Amniotic epithelial cell (primary cell): ENCODE data around the gene NHLRC3.
"Not testable (repeated sequence)": the region's sequence is repeated elsewhere in the genome, so short reads cannot be mapped to it uniquely, and the experiment has no call there.

ENCODE experiments used
- DNase-seq: peaks from one replicate; pipeline ENCODE4 v3.0.0-alpha.2; 2010; ENCODE audit warnings: low read depth

Gene NHLRC3, protein sequence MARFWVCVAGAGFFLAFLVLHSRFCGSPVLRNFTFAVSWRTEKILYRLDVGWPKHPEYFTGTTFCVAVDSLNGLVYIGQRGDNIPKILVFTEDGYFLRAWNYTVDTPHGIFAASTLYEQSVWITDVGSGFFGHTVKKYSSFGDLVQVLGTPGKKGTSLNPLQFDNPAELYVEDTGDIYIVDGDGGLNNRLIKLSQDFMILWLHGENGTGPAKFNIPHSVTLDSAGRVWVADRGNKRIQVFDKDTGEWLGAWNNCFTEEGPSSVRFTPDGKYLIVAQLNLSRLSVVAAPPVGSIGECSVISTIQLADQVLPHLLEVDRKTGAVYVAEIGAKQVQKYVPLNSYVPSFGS

DNA sequence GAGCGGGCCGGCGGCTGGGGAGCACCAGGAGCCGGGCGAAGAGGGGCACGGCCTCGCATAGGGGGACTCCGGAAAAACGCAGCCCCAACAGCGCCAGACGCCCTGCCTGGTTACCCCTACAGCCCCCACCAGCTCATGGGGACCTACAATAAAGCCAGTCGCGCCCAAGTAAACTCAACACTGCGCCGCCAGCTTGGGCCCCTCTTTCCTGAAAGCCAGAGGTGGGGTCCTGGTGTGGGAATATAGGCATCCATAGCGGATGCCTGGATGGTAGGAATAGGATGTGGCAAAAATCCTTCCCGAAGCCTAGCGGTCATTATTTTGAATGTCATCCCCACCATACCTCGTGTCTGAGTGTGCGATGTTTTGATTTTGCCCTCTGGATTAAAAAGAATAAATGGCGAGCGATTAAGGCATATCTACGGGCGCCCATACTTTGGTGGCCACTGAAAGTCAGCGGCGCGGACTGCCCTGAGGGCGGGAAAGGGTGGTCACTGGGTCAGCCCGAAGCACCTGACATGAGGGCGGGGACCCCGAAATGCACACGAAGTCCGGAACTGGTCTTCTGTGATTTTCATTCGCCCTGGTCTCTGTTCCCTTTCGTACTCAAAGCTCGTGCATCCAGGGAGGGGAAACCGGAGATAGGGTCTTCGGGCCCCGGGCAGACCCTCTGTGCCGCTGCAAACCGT lies at the start of gene NHLRC3, which contains the start of gene PROSER1:
Gene NHLRC3, plus strand, starts transcription at position 577 of the 689 bp plus-strand sequence. CDS start 184 bp downstream, outside the sequence.
Gene PROSER1, minus strand, starts transcription at position 210 of the 689 bp plus-strand sequence. CDS start 847 bp downstream, outside the sequence.
- DNase-seq, result peak; percentile 96

DNA sequence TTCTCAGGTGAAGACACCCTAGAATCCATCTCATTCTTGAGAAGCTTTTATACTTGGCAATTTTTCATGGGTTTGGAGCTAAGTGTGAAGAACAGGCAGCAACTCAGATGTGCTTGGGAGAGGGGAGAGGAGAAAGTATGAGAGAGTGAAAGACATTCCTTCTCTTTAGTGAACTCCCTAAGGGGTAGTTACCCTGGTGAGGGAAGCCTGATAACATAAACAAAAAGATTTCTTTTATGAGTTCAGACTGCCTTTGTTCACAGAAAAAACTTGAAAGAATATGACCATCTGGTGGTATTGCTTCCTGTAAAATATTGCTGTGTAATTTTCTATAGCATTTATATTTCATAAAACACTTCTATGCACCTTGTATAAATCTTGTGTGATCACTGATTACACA lies 47.6 kb upstream of the NHLRC3 start, which contains the start of gene STOML3:
Gene STOML3, minus strand, starts transcription at position 139 of the 400 bp plus-strand sequence. Its CDS starts 110 bp downstream, at position 29.
- no peak for DNase-seq

DNA sequence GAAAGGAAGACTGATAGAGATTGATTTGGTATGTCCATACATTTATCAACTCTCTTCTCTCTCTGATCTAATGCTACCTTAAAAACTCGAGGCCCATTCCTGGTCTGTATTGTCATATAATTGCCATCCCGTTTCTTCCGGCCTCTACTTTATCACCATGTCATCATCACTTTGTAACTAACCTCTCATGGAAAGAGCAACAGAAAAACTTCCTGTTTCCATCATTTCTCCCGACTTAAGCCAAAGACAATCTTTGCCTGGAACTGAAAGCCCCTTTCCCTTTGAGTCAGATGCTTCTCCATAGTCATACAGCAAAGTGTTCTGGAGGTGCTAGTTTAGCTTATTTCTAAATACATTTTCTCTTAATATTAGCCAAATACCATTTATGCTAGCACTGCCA lies 44.9 kb upstream of the NHLRC3 start:
- no peak for DNase-seq

DNA sequence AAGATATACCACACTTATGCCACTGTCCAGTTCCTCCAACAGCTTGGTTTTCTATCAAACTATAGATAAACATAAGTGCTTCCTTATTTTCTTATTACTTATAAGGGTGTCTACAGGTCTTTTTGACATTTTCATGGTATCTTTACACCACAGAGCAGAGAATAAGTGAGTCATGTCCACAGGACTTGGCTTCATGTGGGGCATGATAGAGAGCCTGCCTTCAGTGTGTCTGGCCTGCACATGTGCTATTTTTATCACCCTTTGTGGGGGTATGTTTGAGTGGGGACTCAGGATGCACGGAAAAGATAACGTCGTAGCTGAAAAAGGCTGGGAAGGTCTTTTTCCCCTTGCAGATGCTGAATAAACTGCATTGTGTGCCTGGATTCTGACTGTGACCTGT lies 39.5 kb upstream of the NHLRC3 start:
- no peak for DNase-seq

DNA sequence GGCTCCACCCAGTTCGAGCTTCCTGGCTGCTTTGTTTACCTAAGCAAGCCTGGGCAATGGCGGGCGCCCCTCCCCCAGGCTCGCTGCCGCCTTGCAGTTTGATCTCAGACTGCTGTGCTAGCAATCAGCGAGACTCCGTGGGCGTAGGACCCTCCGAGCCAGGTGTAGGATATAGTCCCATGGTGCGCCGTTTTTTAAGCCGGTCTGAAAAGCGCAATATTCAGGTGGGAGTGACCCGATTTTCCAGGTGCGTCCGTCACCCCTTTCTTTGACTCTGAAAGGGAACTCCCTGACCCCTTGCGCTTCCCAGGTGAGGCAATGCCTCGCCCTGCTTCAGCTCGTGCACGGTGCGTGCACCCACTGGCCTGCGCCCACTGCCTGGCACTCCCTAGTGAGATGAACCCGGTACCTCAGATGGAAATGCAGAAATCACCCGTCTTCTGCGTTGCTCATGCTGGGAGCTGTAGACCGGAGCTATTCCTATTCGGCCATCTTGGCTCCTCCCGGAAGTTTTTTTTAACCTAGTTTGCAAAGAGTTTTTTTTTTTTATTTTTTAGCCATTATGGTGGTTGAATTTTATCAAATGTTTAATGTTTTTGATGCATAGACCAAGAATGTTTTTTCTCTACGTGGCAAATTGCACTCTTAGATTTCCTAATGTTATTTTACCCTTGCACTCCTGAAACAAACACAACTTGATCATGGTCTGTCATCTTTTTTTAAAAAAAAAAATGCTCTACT lies 31.7 kb upstream of the NHLRC3 start:
- DNase-seq, result not testable (repeated sequence)

DNA sequence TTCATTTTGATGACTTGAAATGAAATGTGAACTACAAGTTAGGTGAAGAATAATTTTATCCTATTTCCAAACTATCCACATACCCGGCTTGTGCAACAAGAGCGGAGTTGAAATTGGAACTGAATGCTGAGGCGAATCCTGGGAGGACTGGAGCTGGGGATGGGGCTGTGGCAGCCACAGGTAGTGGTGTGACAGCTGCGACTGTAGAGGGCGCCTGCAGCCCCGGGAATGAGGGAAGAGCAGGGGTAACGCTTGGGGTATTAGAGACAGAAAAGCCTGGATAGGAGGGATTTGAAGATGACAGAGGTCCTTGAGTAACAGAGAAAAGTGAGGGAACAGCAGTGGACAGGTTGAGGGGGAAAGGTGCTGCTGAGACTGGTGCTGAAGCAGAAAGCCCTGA lies 25.6 kb upstream of the NHLRC3 start:
- no peak for DNase-seq

DNA sequence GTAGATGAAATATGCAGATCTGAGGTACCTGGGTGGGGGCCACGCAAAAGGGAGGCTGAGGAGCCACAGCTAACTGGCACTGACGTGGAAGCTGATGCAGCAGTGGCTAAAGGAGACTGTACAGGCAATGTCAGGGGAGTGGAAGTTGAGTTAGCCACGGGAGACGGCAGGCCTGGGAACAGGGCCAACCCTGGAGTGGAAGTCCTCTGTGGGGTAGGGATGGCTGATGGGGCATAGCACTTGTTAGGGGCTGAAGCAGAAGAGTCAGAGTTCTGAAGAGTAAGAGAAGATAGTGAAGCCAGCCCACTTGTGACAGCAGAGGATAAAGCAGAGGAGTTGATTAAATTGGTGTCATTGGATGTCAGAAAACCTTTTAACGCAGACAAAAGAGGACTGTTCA lies 24.8 kb upstream of the NHLRC3 start:
- DNase-seq, result no peak

DNA sequence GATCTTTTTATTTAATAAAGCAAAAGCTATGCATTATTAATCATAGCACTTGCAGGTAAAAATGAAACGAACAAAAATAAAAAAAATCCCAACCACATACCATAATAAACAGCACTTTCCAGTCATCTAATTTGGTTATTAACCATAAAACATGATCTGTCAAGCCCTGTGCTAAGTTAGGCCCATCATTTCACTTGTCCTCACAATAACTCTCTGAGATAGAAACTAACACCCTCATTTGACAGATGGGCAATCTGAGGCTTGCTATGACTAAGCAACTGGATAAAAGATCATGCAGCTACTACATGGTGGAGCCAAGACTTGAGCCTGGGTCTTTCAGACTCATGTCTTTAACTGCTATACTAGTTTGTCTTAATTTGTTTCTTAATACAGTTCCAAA lies 22.2 kb upstream of the NHLRC3 start:
- no peak for DNase-seq

DNA sequence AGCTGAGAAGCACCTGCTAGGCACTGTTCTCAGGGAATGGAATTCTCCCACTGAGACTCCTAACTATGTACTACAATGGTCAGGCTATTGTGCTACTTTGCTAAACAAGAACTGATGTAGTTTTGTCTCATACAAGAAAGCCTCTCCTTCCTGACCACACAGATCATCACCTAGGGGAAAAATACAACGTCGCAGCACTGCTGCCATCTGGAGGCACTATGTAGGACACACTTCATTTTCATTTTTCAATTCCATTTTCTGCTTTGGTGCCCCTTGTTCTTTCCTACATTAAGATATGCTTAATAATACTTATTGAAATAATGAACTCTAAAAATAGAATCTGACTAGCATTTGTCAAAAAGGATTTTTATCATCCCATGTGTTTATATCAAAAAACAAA lies 21.5 kb upstream of the NHLRC3 start:
- DNase-seq, result peak; percentile 31

DNA sequence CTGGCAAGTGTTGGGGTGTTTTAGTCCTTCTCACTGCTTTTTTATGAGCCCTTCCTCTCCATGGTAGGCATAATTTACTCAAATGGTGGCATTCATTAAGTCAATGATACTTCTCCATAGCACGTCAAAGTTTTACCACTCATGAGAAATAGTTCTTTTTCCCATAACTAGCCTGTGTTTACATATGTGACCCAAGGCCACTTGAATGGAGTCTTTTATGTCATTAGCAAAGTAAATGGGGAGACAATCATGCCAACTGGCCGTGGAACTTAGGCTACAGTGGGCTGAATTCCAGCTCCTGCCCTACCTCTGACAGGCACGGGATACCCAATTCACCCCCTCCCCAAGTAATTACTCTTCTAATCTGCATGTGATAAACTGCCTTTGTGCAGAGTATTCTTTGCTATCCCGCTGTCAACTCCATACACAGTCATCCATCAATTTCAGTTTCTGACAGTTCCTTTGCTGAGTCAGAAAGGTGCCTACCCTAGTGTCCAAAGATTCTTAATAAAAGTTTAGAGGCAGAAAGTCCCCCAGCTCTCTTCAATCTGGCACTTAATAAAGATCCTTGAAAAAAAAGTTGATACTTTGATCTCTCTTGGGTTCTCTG lies 17.3 kb upstream of the NHLRC3 start:
- no peak for DNase-seq

DNA sequence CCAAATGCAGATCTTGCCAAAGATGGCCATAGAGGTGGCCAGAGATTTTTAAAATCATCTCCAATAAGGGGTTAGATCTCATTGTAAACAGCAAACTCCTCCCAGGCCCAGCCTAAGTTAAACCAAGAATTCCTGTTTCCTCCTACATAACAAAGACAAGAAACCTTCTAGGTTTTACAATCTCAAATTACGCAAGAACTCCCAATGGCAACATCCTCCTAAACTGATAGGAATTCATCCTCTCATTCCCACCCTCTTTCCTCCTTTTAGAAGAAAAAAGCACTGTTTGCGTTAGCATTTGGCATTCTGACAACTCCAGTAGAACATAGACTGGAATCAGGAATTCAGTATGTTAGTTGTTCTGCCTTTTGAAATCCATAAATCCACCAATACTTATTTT lies 14.9 kb upstream of the NHLRC3 start:
- DNase-seq, result peak; percentile 84

DNA sequence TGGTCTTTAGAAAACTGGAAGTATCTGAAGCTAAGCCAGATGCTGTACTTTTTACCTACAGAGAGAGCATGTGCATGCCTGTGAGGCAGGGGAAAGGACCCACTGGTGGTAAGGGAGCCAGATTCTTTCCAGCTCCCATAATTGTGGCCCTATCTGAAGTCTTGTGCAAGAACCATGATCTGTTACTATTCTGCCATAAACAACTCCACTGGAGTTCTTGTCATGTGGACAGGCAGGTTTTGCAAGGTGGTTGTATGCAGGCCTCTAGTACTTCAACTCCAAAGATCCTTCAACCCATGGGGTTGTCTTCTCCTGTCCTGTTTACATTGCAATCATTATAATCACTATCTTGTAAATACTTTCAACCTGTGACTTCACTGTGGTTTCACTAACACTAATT lies 14.5 kb upstream of the NHLRC3 start:
- peak; percentile 78 for DNase-seq

DNA sequence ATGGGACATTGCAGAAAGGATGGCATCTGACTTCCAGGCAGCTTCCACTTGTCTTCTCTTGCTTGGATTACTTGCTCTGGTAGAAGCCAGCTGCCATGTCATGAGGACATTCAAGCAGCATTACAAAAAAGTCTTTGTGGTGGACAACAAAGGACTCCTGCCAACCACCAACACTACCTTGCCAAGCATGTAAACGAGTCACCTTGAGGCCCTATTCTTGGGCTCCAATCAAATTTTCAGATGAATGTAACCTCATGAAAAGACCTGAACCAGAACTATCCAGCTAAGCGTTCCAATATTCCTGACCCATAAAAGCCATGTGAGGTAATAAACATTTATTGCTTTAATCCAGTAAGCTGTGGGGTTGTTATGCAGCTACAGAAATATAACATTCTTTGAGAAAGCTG lies 12.8 kb upstream of the NHLRC3 start:
- no peak for DNase-seq

DNA sequence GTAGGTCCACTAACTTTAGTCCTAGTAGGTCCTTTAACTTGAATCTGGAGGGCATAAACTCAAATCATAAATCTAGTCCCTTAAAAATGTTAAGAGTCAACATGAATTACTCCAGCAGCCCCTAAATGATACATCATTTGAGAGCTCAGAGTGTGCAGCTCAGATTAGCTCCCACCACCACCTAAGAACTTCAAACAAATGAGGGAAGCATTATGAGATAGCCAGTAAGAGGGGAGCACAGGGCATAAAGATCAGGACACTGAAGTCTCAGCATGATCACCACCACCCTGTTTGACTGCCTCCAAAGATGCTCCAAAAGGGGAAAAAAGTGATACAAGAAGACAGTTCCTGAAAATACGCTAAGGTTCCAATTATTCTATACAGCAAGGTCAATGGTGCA lies 6.1 kb upstream of the NHLRC3 start:
- no peak for DNase-seq

DNA sequence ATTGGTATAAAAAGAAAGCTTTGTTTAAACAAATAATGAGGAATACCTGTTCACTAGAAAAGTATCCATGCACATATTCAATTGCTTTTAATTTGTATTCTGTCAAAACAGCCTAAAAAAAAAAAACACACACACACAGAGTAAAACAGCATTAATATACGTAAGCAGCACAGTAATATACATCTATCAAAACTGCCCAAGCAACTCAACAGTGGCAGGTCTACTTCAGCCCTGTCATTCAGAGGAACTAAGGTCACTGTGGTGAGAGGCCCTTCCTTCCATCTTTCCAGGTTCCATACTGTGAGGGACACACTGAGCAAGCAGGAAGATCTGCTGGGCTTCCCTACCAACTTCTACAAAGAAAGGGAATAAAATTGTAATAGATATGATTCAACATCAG lies 4.2 kb upstream of the NHLRC3 start:
- DNase-seq, result no peak

DNA sequence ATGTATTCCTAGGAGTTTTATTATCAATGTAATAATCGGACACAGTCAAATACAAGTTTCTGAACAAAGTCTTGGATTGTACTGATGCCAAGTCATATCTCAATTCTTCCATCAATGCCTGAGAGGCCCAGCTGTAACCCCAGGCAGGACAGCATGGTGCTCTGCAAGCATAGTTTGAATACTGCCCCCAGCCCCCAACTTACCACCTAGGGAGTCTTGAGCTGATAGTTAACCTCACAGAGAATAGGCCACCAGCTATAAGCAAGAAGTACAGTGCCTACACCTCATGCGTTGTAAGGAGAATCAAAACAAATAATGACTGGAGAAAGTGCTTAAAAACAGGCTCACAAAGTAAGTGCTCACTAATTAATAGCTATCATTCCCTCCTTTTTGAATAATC lies 3.1 kb upstream of the NHLRC3 start:
- DNase-seq, result no peak

DNA sequence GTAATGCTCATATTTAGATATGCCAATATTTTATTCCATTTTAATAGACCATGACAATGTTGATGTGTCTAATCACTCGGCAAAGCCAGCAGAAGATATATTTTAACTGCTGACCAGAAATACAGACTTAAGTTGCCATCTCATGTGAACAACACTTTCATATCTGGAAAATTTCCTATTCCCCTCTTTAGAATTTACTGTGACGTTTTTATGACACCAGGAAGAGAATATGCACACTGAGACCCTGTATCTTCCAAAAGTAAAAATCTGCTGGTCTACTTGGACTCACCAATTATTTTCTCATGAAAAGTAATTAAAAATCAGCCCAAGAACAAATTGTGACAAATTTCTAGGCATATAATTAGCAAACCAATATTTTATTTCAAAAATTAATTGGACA lies 2.5 kb upstream of the NHLRC3 start:
- DNase-seq, result no peak

DNA sequence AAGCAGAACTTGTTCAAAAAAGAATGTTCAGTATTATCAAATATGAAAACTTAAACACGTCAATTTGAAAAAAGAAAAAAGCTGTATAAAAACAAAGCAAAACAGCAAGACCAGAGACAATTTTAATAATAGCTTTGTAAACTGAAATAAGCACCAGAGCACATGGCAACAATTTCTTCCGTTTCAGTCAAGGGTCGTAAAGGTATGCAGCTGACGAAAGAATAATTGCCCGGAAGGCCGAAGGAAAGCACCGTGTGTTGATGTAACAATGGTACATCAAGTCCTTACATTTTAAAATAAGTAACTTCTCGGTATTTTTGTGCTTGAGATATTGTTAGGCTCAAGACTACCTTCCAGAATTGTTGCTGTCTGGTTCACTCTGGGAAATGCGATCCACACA lies 2.0 kb upstream of the NHLRC3 start:
- peak; percentile 17 for DNase-seq

DNA sequence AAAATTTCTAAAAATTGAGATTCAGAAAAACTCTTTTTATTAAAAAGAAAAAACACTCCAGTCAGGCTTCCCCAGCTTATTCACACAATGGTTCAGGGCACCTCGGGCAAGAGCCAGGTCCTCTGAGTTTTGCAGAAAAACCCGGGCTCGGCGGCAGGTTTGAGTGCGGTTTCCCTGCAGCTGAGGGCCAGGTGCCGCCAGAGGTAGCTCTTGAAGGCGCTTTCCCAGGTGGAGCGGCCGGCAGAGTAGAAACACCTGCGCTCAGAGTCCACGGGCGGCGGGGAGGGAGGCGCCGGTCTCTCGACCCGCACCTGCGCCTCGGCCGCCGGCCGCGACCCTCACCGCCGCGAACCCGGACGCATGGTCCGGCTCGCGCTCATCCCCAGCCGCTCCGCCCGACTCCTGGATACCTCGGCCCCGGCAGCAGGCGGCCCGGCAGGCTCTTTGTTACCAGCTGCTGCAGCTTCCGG lies 811 bp upstream of the NHLRC3 start:
- DNase-seq, result no peak

DNA sequence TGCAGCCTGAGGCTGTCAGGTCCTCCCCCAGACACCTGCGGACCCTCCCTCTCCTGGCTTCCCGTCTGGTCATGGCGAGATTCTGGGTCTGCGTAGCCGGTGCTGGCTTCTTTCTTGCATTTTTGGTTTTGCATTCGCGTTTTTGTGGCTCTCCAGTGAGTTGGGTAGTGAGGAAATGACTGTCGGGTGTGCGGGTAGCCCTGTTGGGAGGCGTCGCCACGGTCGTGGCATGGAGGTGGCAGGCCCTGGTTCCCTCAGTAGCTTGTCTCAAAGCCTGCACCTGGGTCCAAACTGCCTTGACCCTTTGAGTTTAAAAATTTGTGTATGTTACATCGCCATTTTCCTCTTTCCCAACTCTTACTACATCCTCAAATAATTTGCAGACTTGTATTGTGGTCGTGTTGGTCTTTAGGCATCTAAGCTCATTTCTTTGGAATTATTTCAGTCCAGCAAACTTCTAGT lies 344 bp downstream of the NHLRC3 start:
- peak; percentile 39 for DNase-seq

DNA sequence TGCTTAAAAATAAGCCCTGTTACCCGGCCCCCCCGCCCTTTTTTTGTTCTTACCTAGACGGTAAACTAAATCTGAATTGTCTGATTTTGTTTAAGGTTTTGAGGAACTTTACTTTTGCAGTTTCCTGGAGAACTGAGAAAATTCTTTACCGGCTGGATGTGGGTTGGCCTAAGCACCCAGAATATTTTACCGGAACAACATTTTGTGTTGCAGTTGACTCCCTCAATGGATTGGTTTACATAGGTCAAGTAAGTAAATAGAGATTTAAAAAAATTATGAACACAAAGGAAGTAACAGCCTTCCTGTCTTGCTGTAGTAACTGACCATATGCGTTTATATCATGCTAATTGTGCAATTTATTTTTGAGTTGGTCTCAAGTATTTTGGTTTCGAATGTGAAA lies 785 bp downstream of the NHLRC3 start:
- no peak for DNase-seq

DNA sequence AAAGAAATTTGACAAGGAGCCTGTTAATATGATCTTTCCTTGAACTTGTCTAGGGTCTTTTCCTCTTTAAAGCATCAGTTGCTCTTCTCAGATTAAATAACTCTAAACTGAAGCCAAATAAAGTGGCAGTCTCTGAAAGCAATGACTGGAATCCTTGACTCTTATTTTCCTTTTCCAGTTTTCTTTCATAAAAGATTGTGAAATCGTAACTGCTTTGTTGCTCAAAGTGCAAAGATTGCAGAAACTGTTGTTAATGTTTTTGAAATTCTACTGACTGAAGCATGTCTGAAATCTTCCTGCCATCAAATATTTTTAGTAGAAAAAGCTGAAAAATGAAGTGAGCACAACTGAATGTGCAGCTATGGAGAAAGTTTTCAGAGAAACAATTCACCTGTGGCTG lies 1.9 kb downstream of the NHLRC3 start:
- peak; percentile 31 for DNase-seq
